ENCODE results near the gene TRIM66.

Gene TRIM66

GRCh38 chr11:8605971-8606563 lies 76.4 kb downstream of the TRIM66 start:
- no peak for DNase-seq (ENCODE audit: low spot score)

- DNase-seq (ENCODE audit: low spot score), result peak; percentile 41
Measured at GRCh38 chr11:8604078-8604723, 78.3 kb downstream of the TRIM66 start.

- DNase-seq (ENCODE audit: low spot score), result no peak
Measured at GRCh38 chr11:8603696-8604077, 78.8 kb downstream of the TRIM66 start.

GRCh38 chr11:8601376-8602133 lies 80.9 kb downstream of the TRIM66 start:
- no peak for DNase-seq (ENCODE audit: low spot score)

- no peak for DNase-seq (ENCODE audit: low spot score)
Measured at GRCh38 chr11:8598506-8598905, 84.0 kb downstream of the TRIM66 start.

GRCh38 chr11:8597182-8597581 lies 85.3 kb downstream of the TRIM66 start:
- DNase-seq (ENCODE audit: low spot score), result no peak

- DNase-seq (ENCODE audit: low spot score), result no peak
Measured at GRCh38 chr11:8596504-8597046, 85.9 kb downstream of the TRIM66 start.

GRCh38 chr11:8593935-8594909 lies 88.2 kb downstream of the TRIM66 start, which contains the start of gene STK33:
STK33 (minus strand) TSS chr11:8594228; CDS start chr11:8474905, 119,323 bp downstream.
- DNase-seq (ENCODE audit: low spot score), result no peak

- DNase-seq (ENCODE audit: low spot score), result no peak
Measured at GRCh38 chr11:8593455-8593854, 89.0 kb downstream of the TRIM66 start.

- no peak for DNase-seq (ENCODE audit: low spot score)
Measured at GRCh38 chr11:8587915-8588314, 94.5 kb downstream of the TRIM66 start.

- no peak for DNase-seq (ENCODE audit: low spot score)
Measured at GRCh38 chr11:8586805-8587204, 95.7 kb downstream of the TRIM66 start.

- no peak for DNase-seq (ENCODE audit: low spot score)
Measured at GRCh38 chr11:8586184-8586583, 96.3 kb downstream of the TRIM66 start.

- DNase-seq (ENCODE audit: low spot score), result no peak
Measured at GRCh38 chr11:8584511-8584910, 98.0 kb downstream of the TRIM66 start.

GRCh38 chr11:8584082-8584481 lies 98.4 kb downstream of the TRIM66 start:
- no peak for DNase-seq (ENCODE audit: low spot score)

GRCh38 chr11:8581300-8581699 lies 101.2 kb downstream of the TRIM66 start:
- no peak for DNase-seq (ENCODE audit: low spot score)

- DNase-seq (ENCODE audit: low spot score), result no peak
Measured at GRCh38 chr11:8577791-8578581, 104.5 kb downstream of the TRIM66 start.

- DNase-seq (ENCODE audit: low spot score), result no peak
Measured at GRCh38 chr11:8574798-8575197, 107.7 kb downstream of the TRIM66 start.

GRCh38 chr11:8573777-8574176 lies 108.7 kb downstream of the TRIM66 start:
- no peak for DNase-seq (ENCODE audit: low spot score)

- no peak for DNase-seq (ENCODE audit: low spot score)
Measured at GRCh38 chr11:8567602-8568198, 114.8 kb downstream of the TRIM66 start.

- peak; percentile 43 for DNase-seq (ENCODE audit: low spot score)
Measured at GRCh38 chr11:8566613-8567210, 115.8 kb downstream of the TRIM66 start.
